GM19351 (cell line): ENCODE measurements around the gene PHEX.

Experiments used
- ATAC-seq: cut with Tn5 transposase; IDR thresholded peaks from one replicate; pipeline ENCODE4 v1.9.1; 2021; ENCODE audit warnings: mild to moderate bottlenecking, moderate library complexity; ENCODE audit not compliant: unreplicated experiment

PHEX gene

GRCh38 chrX:22097012-22097694 lies 65.0 kb downstream of the PHEX start:
- no peak for ATAC-seq

DNA sequence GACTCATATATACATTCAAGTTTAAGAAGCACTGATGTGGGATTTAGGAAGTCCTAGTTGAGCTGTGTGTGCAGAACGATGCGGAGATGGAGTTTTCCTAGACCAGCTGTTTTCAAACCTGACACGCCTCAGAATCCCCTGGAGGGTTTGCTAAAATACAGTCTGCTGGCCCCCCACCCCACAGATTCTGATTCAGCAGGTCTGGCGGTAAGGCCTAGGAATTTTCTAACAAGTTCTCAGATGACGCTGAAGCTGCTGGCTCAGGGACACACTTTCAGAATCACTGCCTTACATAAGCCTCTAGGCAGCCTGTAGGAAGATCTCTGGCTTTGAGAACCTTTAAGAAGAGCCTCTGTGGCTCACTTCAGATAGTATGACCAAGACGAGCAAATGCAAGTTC lies 73.1 kb downstream of the PHEX start:
- no peak for ATAC-seq

- no peak for ATAC-seq
Measured at GRCh38 chrX:22105971-22106370, 73.8 kb downstream of the PHEX start.

GRCh38 chrX:22109442-22109841 lies 77.3 kb downstream of the PHEX start:
- no peak for ATAC-seq

DNA sequence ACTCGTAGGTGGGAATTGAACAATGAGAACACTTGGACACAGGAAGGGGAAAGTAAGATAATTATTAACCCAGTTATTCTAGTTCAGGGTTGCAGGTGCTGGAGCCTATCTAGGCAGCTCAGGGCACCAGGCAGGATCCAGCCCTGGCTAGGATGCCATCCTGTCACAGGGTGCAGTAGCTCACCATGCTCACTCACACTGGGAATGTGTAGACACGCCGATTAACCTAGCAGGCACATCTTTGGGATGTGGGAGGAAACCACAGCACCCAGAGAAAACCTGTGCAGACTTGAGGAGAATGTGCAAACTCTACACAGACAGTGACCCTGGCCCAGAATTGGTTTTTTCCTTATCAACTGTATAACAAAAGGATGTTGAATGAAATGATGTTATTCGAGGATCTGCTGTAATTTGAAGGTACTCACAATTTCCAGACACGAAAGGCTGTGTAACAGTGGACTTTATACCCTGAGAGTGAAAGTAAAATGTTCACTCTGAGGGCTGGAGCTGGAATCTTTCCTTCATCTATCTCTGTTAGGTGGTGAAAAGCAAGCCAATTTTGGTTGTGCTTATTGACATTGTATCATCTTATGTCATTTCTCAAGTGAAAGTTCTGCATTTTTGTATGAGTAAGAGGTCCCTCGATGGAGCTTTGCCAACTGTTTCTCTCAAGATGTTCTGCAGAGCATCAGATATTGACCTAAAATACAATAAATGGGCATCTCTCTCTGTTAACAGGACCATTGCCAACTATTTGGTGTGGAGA lies 78.8 kb downstream of the PHEX start:
- no peak for ATAC-seq

DNA sequence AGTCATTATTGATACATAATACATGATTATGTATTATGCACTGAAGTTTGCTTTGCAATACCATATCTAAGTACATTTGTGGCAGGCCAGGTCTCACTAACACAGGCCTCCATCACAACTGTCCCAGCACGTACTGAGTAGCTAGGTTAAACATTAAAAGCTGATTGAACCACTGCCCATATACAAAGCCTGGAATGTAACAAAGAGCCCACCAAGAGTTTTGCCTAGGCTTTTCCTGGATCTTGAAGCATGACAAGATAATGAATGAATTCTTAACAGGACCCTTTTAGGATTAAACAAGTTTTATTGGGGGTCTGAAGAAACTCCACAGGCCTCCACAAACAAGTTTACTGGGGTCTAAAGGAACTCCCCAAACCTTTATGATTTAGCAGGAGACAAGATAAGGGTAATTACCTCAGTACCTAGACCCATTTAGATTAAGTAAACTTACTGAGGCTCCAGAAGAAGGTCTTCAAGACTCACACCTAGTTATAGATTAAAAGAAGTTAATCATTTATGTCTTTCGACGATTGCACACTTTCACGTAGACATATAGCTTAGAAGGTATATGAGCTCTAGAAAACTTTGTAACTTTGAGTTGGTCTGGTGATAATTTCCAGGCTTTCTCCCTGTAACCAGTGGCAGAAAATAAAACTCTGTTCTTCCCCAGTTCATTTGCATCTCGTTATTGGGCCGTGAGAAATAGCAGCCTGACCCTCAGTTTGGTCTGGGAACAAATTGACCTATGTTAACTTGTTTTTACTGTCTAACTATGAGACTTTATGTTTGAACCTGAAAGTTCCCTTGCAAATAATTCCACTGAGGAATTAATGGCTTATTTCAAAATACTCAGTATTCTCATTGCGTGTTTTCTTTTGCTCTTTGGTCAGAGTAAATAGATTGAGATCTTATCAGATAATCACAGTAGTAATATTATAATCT lies 84.8 kb downstream of the PHEX start:
- no peak for ATAC-seq

DNA sequence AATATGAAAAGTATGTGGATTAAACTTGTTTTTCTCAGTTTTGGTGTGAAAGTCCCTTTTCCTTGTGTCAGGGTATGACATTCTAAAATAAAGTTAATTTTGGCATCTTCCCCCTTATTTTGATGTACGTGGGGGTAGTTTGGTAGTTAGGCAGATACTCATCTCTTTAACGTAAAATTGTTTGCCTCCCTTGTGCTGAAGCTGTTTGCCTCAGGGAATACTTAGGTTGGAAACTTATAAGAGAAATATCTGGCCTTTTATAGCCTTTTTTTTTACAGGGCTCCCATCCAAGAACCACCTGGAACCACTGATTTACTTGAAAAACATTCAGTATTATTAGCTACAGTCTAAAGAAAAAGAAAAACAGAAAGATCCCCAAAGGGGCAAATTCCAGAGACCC lies 85.5 kb downstream of the PHEX start:
- no peak for ATAC-seq

DNA sequence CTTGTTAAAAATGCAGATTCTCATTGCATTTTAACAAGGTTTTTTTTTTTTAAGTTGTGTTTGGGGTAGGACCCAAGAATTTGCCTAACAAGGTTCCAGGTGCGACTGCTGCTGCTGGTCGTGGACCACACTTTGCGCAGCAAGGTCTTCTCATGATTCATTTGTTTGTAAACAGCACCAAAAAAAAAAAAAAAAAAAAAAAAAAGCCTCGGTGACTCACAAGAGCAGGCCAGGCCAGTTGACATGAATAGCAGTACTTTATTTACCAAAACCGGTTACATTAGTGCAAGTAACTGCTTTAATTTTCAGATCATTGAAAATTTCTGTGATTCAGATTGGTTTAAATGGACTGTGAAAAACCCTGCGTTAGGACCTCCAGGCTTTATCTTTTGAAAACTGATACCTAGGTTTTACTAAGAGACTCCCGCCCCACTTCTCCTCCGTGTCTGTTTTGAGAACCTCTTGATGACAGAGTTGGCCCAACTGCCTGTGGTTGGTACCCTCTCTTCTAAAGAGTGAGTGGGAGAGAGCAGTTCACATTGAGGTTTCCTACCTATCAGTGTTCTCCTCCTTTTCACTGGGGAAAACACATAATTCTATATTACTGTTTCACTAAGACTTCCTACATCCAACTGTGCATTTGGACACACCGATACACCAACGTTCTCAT lies 86.2 kb downstream of the PHEX start:
- ATAC-seq: no peak

GRCh38 chrX:22121161-22121560 lies 89.0 kb downstream of the PHEX start:
- ATAC-seq: no peak

DNA sequence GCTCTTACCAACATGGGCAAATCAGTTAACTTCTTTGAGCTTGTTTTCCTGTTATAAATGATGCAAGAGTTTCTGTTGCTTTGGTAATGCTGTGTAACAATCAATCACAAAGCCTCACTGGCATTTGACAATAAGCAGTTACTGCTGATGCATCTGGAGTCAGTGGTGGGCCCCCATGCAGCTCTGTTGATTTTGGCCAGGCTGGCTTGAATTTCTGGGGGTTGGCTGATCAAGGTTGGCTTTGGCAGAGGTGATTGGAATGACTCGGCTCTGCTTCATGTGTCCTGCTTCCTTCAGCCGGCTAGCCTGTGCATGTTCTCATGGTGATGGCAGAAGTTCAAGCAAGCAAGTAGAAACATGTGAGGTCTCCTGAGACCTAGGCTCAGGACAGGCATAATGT lies 90.4 kb downstream of the PHEX start:
- no peak for ATAC-seq

DNA sequence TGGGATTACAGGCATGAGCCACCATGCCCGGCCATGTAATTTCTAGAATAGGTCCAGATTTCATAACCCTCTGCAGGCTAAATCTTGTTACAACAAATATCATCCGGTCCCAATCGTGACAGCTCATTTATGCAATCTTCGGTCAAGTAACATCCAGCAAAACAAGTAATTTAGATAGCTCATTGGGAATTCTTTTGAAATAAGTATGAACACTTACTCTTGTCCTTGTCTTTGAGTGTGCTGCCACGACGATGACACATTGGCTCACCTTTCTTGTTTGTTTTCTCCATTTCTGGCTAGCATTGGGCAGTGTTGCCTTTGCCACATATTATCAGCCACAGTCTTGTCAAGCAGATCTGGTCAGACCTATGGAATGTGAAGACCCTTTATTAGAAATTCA lies 92.0 kb downstream of the PHEX start:
- no peak for ATAC-seq

DNA sequence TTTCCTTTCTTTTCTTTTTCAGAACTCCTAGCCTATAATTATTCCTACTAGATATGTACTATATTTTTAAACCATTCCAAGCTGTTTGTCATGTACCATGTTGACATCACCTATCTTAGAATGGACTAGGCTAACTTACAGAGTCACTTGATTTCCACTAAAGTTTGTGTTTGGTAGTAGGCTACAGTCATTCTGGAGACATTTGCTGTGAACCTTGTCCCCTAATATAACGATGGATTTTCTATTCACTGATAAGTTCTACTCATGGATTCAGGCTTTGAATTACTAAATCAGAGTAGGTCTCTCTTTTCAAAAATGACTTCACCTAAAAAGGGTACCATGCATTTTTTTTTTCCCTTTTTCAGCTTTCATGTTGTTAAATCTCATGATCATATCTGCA lies 93.4 kb downstream of the PHEX start:
- no peak for ATAC-seq

GRCh38 chrX:22126327-22126726 lies 94.2 kb downstream of the PHEX start:
- ATAC-seq: no peak

DNA sequence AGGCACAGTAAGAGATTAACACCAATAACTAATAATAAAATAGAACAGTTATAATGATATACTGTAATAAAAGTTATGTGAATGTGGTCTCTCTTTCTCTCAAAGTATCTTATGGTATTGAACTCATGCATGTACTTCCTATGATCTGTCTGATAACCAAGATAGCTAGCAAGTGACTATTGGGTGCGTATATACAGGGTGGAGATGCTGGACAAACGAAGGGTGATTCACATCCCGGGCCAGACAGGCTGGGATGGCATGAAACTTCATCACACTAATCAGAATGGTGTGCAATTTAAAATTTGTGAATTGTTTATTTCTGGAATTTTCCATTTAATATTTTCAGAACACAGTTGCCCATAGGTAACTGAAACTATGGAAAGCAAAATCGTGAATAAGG lies 96.8 kb downstream of the PHEX start:
- no peak for ATAC-seq

- ATAC-seq: no peak
Measured at GRCh38 chrX:22134681-22135080, 102.6 kb downstream of the PHEX start.

- ATAC-seq: no peak
Measured at GRCh38 chrX:22135171-22135711, 103.1 kb downstream of the PHEX start.

- ATAC-seq: no peak
Measured at GRCh38 chrX:22135994-22136684, 104.0 kb downstream of the PHEX start.

DNA sequence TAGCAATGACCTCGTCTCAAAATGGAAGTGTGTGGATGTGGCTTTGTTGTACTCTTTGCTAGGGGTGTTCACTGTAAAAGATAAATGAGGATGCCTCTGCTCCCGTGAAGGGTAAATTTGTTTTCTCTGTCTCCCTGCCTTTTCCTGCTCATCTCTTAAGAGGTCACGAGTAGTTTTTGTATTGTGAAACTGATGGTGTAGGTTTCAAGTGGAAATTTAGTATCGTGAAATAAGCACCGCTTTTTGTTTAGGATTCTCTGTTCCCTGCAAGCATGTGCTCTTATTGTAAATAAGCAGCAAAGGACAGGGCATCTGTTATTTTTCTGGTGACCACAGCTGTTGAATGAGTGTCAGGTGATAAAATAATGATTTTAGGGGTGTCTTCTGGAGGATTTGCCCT lies 104.6 kb downstream of the PHEX start:
- ATAC-seq: no peak

DNA sequence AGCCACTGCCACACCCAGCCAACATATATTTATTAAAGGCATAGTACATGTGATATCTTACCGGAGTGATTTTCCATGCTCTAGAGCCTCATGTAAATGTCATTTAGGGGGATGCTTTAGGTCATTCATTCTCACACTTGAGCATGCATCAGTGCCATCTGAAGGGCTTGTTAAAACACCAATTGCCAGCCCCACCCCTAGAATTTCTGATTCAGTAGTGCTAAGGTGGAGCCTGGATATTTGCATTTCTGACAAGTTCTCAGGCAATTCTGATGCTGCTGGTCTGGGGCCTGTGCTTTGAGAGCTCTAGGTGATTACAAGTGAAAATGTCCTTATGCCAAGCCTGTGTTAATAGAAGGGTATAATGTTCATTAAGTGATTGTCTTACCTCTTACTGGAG lies 107.7 kb downstream of the PHEX start:
- ATAC-seq: no peak

- no peak for ATAC-seq
Measured at GRCh38 chrX:22141047-22141730, 109.1 kb downstream of the PHEX start.
